IPS-20b (cell line): ENCODE data around the gene CDH20.

Source experiments
- H3K27ac ChIP-seq: one replicate; pipeline ENCODE4 v1.5.1; 2013; ENCODE audit warnings: low read length
- H3K27me3 ChIP-seq: 2 replicates; pipeline ENCODE4 v1.6.1; 2013; ENCODE audit warnings: mild to moderate bottlenecking, low read length, inconsistent platforms; ENCODE audit not compliant: insufficient read depth
- H3K36me3 ChIP-seq: 2 replicates; pipeline ENCODE4 v1.6.1; 2013; ENCODE audit warnings: low read depth, mild to moderate bottlenecking, inconsistent platforms, low read length, moderate library complexity; ENCODE audit not compliant: insufficient read depth
- H3K4me1 ChIP-seq: 2 replicates; pipeline ENCODE4 v1.6.1; 2013; ENCODE audit warnings: mild to moderate bottlenecking, control low read depth, inconsistent platforms, low read length, moderate library complexity; ENCODE audit not compliant: insufficient read depth
- H3K4me3 ChIP-seq: 2 replicates; pipeline ENCODE4 v1.5.1; 2013; ENCODE audit warnings: mild to moderate bottlenecking, low read length, inconsistent platforms
- H3K9ac ChIP-seq: 2 replicates; pipeline ENCODE4 v1.6.1; 2013; ENCODE audit warnings: low read depth, mild to moderate bottlenecking, inconsistent platforms, low read length, moderate library complexity
- H3K9me3 ChIP-seq: 2 replicates; pipeline ENCODE4 v1.6.1; 2013; ENCODE audit warnings: mild to moderate bottlenecking, low read depth, low read length, inconsistent platforms; ENCODE audit not compliant: insufficient read depth

CDH20 gene

GRCh38 chr18:61475931-61476330 lies 142.7 kb downstream of the CDH20 start:
- Histone ChIP-seq H3K4me1 (no peaks in the 10 kb centered on the region), H3K27ac (no peak overlapping the region), H3K36me3 (no peaks in the 10 kb centered on the region), H3K27me3 (no peaks in the 10 kb centered on the region), H3K4me3 (no peak overlapping the region), H3K9ac (no peak overlapping the region), H3K9me3 (no peaks in the 10 kb centered on the region)

GRCh38 chr18:61489334-61489733 lies 156.1 kb downstream of the CDH20 start:
- no peaks in the 10 kb centered on the region for H3K9me3 ChIP-seq
- H3K9ac ChIP-seq: no peak overlapping the region
- H3K4me1 ChIP-seq: no peaks in the 10 kb centered on the region
- H3K27me3 ChIP-seq: no peaks in the 10 kb centered on the region
- H3K4me3 ChIP-seq: no peak overlapping the region
- no peak overlapping the region for H3K27ac ChIP-seq
- H3K36me3 ChIP-seq: no peaks in the 10 kb centered on the region

- Histone ChIP-seq H3K36me3 (no peaks in the 10 kb centered on the region), H3K4me1 (peaks cover 2% of the 10 kb centered on the region; the same call in 1 of the 2 replicates), H3K9ac (no peak overlapping the region), H3K27ac (no peak overlapping the region), H3K27me3 (no peaks in the 10 kb centered on the region), H3K9me3 (no peaks in the 10 kb centered on the region), H3K4me3 (no peak overlapping the region)
These were observed 163.1 kb downstream of the CDH20 start for GRCh38 chr18:61496374-61496773.

GRCh38 chr18:61497422-61497821 lies 164.2 kb downstream of the CDH20 start:
- Histone ChIP-seq H3K9me3 (no peaks in the 10 kb centered on the region), H3K9ac (no peak overlapping the region), H3K36me3 (no peaks in the 10 kb centered on the region), H3K27ac (no peak overlapping the region), H3K4me1 (peaks cover 10% of the 10 kb centered on the region; the same call in 1 of the 2 replicates), H3K27me3 (no peaks in the 10 kb centered on the region), H3K4me3 (no peak overlapping the region)

GRCh38 chr18:61502472-61502871 lies 169.2 kb downstream of the CDH20 start:
- no peaks in the 10 kb centered on the region for H3K9me3 ChIP-seq
- no peak overlapping the region for H3K9ac ChIP-seq
- H3K4me3 ChIP-seq: no peak overlapping the region
- H3K27me3 ChIP-seq: no peaks in the 10 kb centered on the region
- H3K4me1 ChIP-seq: peaks cover 8% of the 10 kb centered on the region; the same call in 1 of the 2 replicates
- H3K36me3 ChIP-seq: no peaks in the 10 kb centered on the region
- H3K27ac ChIP-seq: no peak overlapping the region

GRCh38 chr18:61503688-61504087 lies 170.5 kb downstream of the CDH20 start:
- Histone ChIP-seq H3K27me3 (no peaks in the 10 kb centered on the region), H3K36me3 (no peaks in the 10 kb centered on the region), H3K4me1 (peaks cover 8% of the 10 kb centered on the region; the same call in 1 of the 2 replicates), H3K9ac (no peak overlapping the region), H3K9me3 (no peaks in the 10 kb centered on the region), H3K27ac (no peak overlapping the region), H3K4me3 (no peak overlapping the region)

DNA sequence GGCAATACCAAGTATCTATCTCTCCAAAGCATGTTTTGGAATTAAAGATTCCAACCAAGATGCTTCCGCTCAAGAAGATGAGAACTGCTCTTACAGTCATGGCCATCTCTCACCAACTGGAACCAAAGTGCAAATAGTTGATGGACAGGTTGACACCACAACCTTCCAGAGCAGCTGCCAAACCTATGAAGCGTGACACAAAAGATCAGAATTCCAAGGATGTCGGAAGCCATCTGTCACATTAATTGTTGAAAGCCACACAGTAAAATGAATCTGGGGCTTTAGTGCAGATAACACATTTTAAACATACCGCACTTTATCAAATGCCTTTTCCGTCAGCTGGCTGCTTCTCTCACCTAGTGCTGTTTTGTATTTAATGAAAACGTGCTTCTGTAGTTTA lies 195.7 kb downstream of the CDH20 start:
- no peak overlapping the region for H3K27ac ChIP-seq

DNA sequence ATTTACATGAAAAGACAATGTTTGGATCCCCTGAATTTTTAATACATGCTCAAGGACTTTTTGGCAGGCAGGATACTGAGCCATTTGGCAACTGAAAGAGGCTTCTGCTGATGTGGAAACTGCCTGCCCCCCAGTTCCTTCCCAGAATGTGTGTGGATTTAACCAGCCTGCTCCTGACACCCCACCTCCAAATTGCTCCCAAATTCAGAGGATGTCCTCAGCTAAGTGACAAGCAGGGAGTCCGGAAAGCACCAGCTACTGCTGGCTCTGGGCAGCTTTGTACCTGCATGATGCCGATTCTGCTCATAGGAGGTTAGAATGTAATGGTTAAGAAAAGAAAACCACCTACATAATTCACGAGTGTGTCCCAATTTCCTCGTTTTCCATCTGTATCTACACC lies 197.5 kb downstream of the CDH20 start:
- H3K9ac ChIP-seq: no peak overlapping the region
- no peaks in the 10 kb centered on the region for H3K9me3 ChIP-seq
- no peak overlapping the region for H3K4me3 ChIP-seq
- H3K27ac ChIP-seq: no peak overlapping the region
- H3K36me3 ChIP-seq: no peaks in the 10 kb centered on the region
- H3K4me1 ChIP-seq: no peaks in the 10 kb centered on the region
- H3K27me3 ChIP-seq: no peaks in the 10 kb centered on the region

More for the DNA sequence above, 195.7 kb downstream of the CDH20 start:
- Histone ChIP-seq H3K4me3 (no peak overlapping the region), H3K27me3 (no peaks in the 10 kb centered on the region), H3K36me3 (no peaks in the 10 kb centered on the region), H3K9ac (no peak overlapping the region), H3K9me3 (no peaks in the 10 kb centered on the region), H3K4me1 (no peaks in the 10 kb centered on the region)

- no peaks in the 10 kb centered on the region for H3K4me1 ChIP-seq
- H3K36me3 ChIP-seq: no peaks in the 10 kb centered on the region
- H3K9me3 ChIP-seq: no peaks in the 10 kb centered on the region
- no peak overlapping the region for H3K4me3 ChIP-seq
- H3K9ac ChIP-seq: no peak overlapping the region
- no peaks in the 10 kb centered on the region for H3K27me3 ChIP-seq
- H3K27ac ChIP-seq: no peak overlapping the region
These were observed 198.0 kb downstream of the CDH20 start for GRCh38 chr18:61531182-61531581.

DNA sequence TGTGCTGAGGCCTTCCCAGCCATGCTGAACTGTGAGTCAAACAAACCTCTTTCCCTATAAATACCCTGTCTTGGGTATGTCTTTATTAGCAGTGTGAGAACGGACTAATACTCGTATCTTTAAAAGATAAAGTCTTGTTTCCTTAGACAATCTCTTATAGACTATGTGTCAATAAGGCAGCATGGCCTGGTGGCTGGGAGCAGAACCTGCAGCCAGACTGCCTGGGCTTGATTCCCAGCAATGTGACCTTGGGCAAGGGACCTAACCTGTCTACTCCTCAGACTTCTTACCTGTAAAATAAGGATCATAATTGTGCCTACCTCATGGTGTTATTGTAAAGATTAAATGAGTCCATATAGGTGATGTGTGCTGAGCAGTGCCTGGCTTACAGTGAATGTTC lies 198.7 kb downstream of the CDH20 start:
- Histone ChIP-seq H3K36me3 (no peaks in the 10 kb centered on the region), H3K4me3 (no peak overlapping the region), H3K27me3 (no peaks in the 10 kb centered on the region), H3K9me3 (no peaks in the 10 kb centered on the region), H3K4me1 (no peaks in the 10 kb centered on the region), H3K27ac (no peak overlapping the region), H3K9ac (no peak overlapping the region)

DNA sequence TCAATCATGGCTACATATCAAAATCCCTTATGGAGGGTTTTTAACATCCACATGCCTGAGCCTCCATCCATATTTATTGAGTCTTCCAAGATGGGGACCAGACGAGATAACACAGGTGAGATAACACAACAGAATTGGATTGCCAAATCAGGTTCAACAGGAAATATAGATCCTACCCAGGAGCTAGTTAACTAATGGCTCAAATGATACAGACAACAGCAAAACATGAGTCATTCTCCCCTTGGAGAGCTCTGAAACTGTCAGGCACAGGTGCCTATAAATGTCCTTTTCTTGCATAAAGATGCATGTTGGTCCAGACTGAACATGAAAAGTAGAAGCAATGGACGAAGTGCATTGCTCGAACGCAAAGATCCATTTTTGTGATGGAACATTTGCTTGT lies 202.2 kb downstream of the CDH20 start:
- no peaks in the 10 kb centered on the region for H3K4me1 ChIP-seq
- H3K9me3 ChIP-seq: no peaks in the 10 kb centered on the region
- H3K4me3 ChIP-seq: no peak overlapping the region
- no peak overlapping the region for H3K27ac ChIP-seq
- H3K27me3 ChIP-seq: no peaks in the 10 kb centered on the region
- no peak overlapping the region for H3K9ac ChIP-seq
- H3K36me3 ChIP-seq: no peaks in the 10 kb centered on the region

DNA sequence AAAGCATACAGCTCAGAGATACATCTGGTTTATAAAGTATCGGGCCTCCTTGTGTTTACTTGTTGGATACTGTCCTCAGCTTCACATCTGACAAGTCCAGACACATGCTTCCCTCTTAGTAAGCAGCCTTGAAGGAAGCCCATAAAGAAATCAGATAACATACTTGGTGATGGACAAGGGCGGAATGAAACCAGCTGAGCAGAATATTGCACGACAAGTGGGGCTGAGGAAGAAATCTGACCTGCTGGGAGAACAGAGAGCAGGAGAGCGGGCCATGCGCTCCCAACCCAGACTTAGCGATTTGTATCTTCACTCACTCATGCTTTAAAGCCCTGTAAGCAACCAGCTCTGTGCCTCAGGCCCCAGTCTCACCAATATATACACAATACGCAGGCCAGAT lies 208.4 kb downstream of the CDH20 start:
- no peaks in the 10 kb centered on the region for H3K36me3 ChIP-seq
- no peaks in the 10 kb centered on the region for H3K27me3 ChIP-seq
- H3K4me3 ChIP-seq: no peak overlapping the region
- no peak overlapping the region for H3K9ac ChIP-seq
- no peaks in the 10 kb centered on the region for H3K4me1 ChIP-seq
- no peaks in the 10 kb centered on the region for H3K9me3 ChIP-seq
- no peak overlapping the region for H3K27ac ChIP-seq

GRCh38 chr18:61542596-61542995 lies 209.4 kb downstream of the CDH20 start:
- H3K9ac ChIP-seq: no peak overlapping the region
- no peak overlapping the region for H3K4me3 ChIP-seq
- H3K9me3 ChIP-seq: no peaks in the 10 kb centered on the region
- H3K36me3 ChIP-seq: no peaks in the 10 kb centered on the region
- no peaks in the 10 kb centered on the region for H3K4me1 ChIP-seq
- no peak overlapping the region for H3K27ac ChIP-seq
- no peaks in the 10 kb centered on the region for H3K27me3 ChIP-seq
